Endothelial cell of umbilical vein (primary cell): ENCODE results near the gene COQ9.

Source experiments
- EZH2 ChIP-seq: IDR thresholded peaks from 2 replicates; pipeline ENCODE4 v1.6.1; 2012; ENCODE audit warnings: borderline replicate concordance, low read depth, mild to moderate bottlenecking, moderate library complexity, low read length, inconsistent platforms; ENCODE audit not compliant: severe bottlenecking
- JUN ChIP-seq: IDR thresholded peaks from 2 replicates; pipeline ENCODE4 v1.6.1; 2011; ENCODE audit warnings: borderline replicate concordance, low read depth; ENCODE audit not compliant: insufficient read length, insufficient read depth
- MAX ChIP-seq: IDR thresholded peaks from 2 replicates; pipeline ENCODE4 v1.6.1; 2011; ENCODE audit not compliant: insufficient read depth, insufficient read length
- POLR2A ChIP-seq: IDR thresholded peaks from 2 replicates; pipeline ENCODE4 v1.6.1; 2012; ENCODE audit warnings: low read depth, mild to moderate bottlenecking, control low read depth, low read length
- POLR2AphosphoS5 ChIP-seq: IDR thresholded peaks from 2 replicates; pipeline ENCODE4 v1.6.1; 2012; ENCODE audit warnings: low read depth, mild to moderate bottlenecking, control low read depth, low read length, moderate library complexity; ENCODE audit not compliant: insufficient read depth
- TF ChIP-seq, protein P1 (sequence below), 2 donors: IDR thresholded peaks; 1 replicate in 1 of 2; 2 replicates in 1 of 2; pipeline ENCODE4 v1.5.1; 2011; ENCODE audit warnings: low read length in 2 of 2, mild to moderate bottlenecking in 2 of 2, moderate library complexity in 2 of 2, control low read depth in 1 of 2, inconsistent platforms in 1 of 2, low read depth in 1 of 2; ENCODE audit not compliant: insufficient read depth in 1 of 2; ENCODE audit errors: extremely low read depth in 1 of 2

GRCh38 chr16:57503366-57503765 lies 56.1 kb downstream of the COQ9 start:
- TF ChIP-seq, protein P1, sequence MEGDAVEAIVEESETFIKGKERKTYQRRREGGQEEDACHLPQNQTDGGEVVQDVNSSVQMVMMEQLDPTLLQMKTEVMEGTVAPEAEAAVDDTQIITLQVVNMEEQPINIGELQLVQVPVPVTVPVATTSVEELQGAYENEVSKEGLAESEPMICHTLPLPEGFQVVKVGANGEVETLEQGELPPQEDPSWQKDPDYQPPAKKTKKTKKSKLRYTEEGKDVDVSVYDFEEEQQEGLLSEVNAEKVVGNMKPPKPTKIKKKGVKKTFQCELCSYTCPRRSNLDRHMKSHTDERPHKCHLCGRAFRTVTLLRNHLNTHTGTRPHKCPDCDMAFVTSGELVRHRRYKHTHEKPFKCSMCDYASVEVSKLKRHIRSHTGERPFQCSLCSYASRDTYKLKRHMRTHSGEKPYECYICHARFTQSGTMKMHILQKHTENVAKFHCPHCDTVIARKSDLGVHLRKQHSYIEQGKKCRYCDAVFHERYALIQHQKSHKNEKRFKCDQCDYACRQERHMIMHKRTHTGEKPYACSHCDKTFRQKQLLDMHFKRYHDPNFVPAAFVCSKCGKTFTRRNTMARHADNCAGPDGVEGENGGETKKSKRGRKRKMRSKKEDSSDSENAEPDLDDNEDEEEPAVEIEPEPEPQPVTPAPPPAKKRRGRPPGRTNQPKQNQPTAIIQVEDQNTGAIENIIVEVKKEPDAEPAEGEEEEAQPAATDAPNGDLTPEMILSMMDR (IDR thresholded peaks at IDR 0.05; ENCODE audit: extremely low read depth in 1 of 2, insufficient read depth in 1 of 2, low read depth in 1 of 2, low read length in 2 of 2): no peak
- TF ChIP-seq POLR2AphosphoS5: no peak
- no peak for TF ChIP-seq EZH2
- no peak for TF ChIP-seq JUN
- no peak for TF ChIP-seq MAX
- TF ChIP-seq POLR2A: no peak
